Left colon (tissue), 2 donors: Measurements from ENCODE around the gene RXRA. TPM values are rescaled to one million over a fixed set of nuclear protein-coding genes. Genes with fewer than 3 reads are reported as not detected.
A peak's percentile ranks its signal among the peaks of the same experiment; 100 is the strongest.

Source experiments
- ATAC-seq: fragments of 200-7000 bp; cut with Tn5 transposase; one replicate; pipeline ENCODE4 v1.9.1; 2020; ENCODE audit warnings: mild to moderate bottlenecking, moderate library complexity
- DNase-seq, 2 donors: peaks; one replicate each; pipeline ENCODE4 v3.0.0-alpha.2; 2020
- intact Hi-C, 2 donors: fragments of 100-400 bp; cut with DNase I in 1 of 2; cut with micrococcal nuclease in 1 of 2; formaldehyde crosslinking; loops; one replicate each; pipeline versions ENCODE4 v1.11.2 to v1.14.0; 2022; cut with DNase I, micrococcal nuclease
- total RNA-seq, 2 donors: library from RNA; stranded (reverse); fragmentation: NEBNext Ultra II Directional; extraction: Animal tissue kit (Norgen Biotek cat#: 25700); gene quantifications; one replicate each; pipeline ENCODE4 v1.2.1, GENCODE V29; 2021
- donor health status: DM: no; HTN: no; CAD: no.
- donor health status: DM: yes; HTN: yes; CAD: no.

RXRA gene
- total RNA-seq, 2 donors from 2014 or later: 68.3 to 88.9 TPM

DNA sequence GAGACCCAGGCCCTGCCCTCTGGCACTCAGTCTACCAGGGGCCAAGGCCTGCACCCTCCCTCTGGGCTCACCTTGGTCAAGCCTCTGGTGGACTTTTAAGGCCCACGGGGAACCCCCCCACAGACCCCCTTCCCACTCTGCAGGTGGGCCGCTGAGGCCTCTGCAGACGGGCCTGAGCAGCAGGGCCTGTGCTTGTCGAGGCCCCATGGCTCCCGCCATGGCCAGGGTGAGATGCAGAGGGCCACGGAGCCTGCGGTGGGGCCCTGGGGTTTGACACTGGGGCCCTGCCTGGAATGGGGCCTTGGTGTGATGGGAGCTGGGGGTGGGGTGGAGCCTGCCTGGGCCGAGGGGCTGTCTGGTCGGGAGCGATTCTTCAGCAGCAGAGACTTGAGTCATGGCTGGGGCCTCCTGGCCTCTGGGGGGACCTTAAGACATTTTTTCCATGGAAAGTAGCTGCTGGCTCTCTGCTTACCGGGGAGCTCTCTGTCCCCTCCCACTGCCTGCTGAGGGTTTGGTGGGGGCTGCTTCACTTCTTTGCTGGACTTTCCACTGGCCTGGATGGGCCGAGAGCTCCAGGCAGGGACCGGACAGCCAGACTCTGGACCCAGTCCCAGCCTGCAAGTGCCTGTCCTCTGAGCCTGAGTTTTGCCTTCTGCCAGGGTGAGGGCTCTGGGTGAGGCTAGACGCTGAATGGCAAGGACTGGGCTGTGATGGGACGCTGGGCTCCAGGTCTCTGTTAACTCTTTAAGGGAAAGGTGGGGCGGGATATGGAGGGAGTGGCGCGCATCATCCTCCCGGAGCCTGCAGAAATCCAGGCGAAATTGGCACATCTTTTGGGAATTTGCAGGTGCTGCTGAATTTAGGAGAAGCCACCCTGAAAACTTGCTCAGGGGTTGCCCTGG lies 132.2 kb downstream of the RXRA start:
- intact Hi-C loops: loop anchor here in 1 of 2 donors (10.0 kb wide), 1 partner anchor 286 kb away; no protein-coding TSS in a partner anchor
- no peak for DNase-seq
- no peak for ATAC-seq

DNA sequence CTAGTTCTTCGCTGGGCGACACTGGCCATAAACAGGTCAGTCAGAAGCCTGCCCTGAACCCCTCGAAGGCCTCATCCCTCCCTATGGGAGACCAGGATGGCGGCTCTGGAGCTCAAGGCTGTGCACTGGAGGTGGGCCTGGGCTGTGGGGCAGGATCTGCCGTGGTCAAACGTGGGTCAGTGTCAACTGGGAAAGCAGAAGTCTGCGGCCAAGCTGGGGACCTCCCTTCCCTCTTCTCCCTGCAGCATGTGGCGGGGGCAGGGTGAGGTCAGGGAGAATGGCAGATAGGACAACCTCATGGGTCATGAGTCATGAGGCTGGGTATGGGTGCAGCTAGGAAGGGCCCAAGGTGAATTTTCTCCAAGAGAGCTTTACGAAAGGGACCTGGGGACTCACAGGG lies 132.9 kb downstream of the RXRA start:
- ATAC-seq: no peak
- intact Hi-C loops: loop anchor here in 1 of 2 donors (10.0 kb wide), 1 partner anchor 286 kb away; no protein-coding TSS in a partner anchor
- no peak for DNase-seq

DNA sequence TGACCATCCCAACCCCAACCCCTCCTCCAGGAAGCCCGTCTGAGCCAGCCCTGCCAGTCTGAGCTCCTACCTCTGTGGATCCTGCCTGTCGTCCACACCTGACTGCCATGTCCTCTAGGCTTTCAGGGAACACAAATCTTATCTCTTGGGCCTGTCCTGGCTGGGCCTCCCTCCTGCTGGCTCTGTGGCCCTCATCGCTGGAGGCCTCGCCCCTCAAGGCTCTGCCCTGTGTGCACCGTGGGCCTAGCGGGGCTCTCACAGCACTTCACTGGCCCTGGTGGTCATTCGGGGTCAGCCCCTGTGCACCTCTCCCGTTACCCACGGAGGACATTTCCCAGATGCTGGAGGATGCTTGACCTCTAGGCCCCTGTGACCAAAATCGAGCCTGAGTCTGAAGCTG lies 133.3 kb downstream of the RXRA start:
- intact Hi-C loops: loop anchor here in 1 of 2 donors (10.0 kb wide), 1 partner anchor 285 kb away; no protein-coding TSS in a partner anchor
- DNase-seq: no peak
- ATAC-seq: no peak

DNA sequence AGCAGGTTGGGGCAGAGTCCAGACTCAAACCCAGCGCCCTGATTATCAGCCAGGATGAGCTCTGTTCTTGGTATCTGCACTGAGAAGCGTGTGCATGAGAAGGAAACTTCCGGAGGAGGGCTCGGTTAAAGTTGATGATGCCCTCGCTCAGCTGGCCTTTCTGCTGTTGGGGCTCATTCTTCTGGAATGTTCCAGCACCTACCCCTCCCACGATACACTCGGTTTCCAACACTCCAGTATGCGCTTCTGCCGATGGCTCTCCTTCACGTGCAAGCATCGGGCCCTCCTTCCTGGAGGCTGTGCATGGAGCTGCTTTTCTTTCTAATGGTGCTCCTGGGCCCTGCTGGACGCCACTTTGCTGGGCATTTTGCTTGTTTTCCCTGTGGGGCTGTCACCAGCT lies 134.0 kb downstream of the RXRA start:
- intact Hi-C loops: no loop called here
- ATAC-seq: no peak
- DNase-seq: no peak

DNA sequence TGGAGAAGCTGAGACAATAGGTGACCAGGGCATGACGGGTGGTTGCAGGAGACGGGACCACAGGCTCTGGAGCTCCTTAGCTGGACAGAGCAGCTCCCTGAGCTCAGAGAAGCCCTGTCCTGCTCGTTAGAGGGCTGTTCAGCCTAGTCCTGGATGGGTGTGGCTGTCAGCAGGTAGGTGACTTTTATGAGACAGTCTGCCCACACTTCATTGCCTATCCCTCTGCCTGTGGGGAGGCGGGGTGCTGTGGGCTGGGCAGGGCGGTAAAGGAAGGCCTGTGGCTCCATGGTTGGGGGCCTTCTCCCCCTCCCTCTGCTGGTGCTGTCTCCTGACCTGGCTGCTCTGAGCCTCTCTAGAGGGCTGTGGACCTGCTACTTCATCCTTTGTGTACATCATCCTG lies 134.6 kb downstream of the RXRA start:
- peak in 1 of 2 donors; percentile 59 for DNase-seq
- intact Hi-C loops: no loop called here

DNA sequence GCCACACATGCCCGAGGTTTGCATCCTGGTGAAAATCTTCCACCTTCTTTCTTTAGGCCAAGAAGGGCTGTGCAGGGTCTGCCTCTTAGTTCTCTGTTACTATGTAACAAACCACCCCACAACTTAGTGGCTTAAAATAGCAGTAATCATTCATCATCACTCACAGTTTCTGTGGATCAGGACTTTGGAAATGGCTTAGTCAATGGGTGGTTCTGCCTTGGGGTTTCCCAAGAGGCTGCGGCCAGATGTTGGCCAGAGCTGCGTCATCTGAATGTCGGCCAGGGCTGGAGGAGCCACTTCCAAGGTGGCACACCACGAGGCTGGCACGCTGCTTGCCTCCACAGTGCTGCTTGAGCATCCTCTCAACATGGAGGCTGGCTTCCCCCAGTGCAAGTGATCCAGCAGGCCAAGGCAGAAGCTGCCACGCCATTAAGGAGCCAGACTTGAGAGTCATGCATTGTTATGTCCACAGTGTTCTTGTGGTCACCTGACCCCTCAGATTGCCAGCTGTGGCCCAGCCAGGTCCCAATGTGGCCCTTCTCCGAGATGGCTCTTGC lies 135.2 kb downstream of the RXRA start:
- intact Hi-C loops: no loop called here
- DNase-seq (no peak), ATAC-seq (no peak)

More for the DNA sequence above, 134.6 kb downstream of the RXRA start:
- peak; percentile 90 for ATAC-seq

DNA sequence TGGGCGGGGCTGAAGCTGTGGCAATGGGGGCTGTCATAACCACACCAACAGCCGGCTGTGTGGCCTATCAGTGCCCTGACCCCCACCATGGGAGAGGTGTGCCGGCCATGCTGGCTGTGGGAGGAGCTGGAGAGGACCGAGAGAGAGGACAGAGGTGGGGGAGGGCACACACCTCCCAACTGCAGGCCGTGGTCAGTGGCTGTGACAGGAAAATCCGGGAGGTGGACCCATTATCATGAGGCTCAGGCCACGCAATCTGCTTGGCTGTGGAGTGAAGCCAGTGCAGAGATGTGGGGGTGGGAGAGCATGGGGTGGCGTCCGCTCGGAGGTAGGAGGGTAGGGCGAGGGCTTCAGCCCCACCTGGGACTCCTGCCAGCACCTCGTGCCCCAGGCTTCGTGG lies 136.1 kb downstream of the RXRA start:
- intact Hi-C loops: no loop called here
- ATAC-seq (no peak), DNase-seq (no peak)

DNA sequence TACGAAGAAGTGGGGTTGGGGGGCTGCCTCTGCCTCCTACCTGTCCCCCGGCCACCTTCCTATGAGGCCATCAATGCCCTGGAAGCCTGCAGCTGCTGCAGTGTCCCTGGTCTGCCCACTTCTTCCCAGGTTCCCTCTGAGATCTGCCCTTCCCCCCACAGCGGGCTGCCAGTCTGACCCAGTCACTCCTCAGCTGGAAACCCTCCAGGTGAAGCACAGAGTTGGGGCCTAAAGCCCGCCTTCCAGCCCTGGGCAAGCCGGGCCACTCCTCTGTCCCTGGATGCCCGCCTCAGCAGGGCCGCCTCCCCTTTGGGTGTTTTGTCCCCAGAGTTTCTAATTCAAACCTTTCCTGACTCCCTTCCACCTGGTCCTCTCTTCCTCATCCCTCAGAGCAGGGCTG lies 137.0 kb downstream of the RXRA start:
- DNase-seq (no peak), ATAC-seq (no peak)
- intact Hi-C loops: no loop called here

DNA sequence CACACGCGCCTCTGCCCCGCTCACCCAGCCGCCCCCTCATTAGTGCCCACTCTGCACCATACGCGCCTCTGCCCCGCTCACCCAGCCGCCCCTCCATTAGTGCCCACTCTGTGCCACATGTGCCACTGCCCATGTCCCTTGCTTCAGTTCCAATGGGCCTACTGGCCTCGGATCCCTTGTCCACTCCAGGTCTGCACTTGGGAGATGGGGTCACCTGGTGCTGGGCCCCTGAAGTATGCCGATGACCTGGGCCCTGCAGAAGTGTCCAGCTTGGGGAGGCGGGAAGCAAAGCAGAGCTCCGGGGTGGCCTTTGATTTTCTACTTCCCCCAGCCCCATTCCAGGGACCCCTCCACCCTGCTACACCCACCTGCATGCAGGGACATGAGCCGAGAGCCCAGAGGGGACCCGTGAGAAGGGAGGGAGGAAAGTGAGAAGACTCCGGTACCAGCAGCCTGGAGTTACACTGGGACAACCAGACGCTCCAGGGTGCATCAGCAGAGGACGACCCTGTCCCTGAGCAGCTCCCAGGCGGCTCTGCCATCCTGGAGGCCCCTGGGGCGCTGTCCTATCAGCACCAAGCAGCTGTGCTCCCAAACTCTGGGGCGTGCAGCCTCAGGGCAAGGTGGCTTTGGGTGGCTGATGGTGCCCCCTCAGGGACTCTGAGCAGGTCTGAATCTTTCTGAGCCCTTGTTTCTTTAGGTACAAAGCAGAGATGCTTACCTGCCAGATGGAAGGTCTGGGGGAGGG lies 140.8 kb downstream of the RXRA start:
- no peak for DNase-seq
- ATAC-seq: no peak
- intact Hi-C loops: no loop called here

DNA sequence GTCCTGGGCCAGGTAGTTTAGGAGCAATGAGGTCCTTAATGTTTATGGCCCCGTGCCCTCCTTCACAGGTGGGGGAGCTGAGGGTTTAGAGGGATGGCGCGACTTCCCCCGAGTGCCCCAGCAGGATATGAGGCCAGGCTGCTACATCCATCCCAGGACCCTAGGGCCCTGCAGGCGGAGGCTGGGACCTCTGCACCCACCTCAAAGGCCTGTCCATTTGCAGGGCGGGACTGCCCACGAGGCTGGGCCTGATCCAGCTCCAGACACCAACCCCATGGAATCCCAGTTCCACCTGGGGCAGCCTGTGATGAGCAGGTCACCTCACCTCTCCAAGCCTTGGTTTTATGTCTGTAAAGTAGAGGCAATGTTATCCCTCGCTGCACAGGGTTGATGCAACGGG lies 142.1 kb downstream of the RXRA start:
- intact Hi-C loops: no loop called here
- ATAC-seq (no peak), DNase-seq (no peak)

DNA sequence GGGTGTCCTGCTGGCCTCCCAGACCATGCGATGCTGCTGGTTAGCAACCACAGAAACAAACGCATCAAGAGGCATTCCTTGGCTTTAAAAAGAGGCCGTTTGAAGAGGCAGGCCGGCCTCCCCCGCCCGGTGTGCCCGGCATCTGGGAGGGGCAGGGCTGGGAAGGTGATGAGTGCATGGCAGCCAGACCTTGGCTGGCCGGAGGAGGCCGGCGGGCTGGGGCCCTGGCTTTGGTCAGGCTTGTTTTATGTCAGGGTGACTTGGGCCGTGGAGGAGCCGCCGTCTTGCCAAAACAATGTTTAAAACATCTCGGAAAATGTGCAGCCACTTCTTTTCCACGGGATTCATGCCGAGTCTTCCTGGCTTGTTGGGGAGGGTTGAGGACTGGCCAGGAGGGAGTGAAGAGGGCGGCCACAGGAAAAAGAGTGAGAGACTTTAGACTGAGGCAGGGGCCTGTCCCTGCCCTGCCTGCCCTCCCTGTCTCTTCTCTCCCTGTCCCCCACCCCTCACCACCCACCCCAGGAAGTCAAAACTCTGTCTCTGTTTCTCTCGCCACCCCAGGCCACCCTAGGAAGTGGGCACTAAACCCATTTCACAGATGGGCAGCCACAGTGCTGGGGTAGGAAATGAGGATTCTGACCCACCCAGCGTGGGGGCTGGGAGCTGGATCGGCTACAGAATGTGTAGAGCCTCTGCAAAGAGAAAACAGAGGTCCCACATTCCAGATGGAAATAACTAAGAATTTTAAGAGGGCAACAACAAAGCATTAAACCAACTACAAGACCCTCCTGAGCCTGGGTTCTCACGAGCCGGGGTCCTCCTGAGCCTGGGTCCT lies 143.0 kb downstream of the RXRA start:
- DNase-seq (peak in 1 of 2 donors; percentile 45), ATAC-seq (no peak)
- intact Hi-C loops: no loop called here

DNA sequence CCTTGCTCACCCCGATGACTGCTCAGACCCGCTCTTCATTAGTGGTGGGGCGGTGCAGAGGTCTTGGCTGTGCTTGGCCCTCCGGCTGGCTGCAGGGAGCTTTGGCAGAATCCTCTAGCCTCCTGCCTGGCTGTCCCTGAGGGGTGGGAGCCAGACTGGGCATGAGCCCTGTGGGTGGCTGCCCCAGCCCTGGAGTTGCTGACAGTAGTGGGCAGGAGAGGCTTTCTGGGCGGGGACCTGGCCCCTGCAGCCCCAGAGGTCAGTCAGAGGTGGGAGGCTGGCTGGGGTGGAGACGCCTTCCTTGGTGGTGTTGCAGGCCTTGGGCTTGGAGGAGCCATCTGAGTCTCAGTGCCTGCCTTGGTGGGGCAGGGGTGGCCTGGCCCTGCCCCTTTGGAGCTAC lies 146.0 kb downstream of the RXRA start:
- intact Hi-C loops: no loop called here
- DNase-seq: no peak
- no peak for ATAC-seq

DNA sequence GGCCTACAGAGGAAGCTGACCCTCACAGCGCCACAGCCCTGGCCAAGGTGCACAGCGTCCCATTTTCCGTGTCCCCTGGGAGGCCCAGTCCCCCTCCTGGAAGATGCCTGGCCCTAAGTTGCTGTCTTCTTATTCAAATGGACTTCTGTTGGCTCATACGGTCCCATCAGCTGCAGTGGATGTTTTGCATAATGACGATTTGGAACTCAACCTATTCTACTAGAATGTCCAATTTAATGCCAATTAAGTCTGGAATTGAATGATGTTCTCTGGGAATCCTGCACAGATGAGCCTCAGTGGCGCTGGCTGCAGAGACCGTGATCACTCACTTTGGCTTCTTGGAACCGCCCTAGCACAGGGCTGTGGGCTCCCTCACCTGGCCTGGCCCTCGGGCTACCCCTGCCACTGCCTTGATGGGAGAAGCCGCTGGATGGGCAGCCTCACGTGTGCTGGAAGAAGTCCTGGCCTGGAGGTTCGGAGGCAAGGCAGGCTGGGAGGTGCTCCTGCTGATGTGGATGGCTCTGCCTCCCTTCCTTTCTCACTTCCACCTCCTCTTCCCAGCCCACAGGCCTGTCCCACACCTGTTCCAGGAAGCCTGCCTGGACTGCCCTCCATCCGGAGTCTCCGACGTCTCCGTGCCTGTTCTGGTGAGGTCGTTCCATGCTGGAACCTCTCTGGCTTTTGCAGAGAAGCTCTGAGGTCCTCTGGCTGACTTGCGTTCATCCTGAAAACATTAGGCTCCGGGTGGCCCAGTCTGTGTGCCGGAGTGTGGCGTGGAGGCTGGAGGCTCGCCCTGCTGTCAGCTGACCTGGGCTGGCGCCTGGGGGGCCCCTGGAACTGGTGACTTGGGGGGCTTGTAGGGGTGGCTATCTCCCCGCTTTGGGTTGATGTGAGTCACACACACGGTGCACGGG lies 147.1 kb downstream of the RXRA start:
- intact Hi-C loops: no loop called here
- DNase-seq: no peak
- ATAC-seq: no peak

DNA sequence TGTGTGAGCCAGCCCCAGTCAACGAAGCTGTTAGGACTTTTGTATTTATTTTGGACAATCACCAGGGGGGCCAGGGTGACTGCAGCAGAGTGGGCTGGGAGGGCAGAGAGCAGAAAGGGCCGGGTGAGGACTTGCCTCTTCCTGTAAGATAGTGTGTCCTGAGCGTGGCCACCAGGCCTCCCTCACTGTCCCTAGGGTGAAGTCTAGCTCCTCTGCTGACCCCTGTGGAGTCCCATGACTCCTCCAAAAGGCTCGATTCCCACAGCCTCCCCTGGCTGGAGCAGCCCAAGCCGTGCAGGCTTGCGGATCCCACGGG lies 147.8 kb downstream of the RXRA start:
- ATAC-seq (no peak), DNase-seq (no peak)
- intact Hi-C loops: no loop called here

DNA sequence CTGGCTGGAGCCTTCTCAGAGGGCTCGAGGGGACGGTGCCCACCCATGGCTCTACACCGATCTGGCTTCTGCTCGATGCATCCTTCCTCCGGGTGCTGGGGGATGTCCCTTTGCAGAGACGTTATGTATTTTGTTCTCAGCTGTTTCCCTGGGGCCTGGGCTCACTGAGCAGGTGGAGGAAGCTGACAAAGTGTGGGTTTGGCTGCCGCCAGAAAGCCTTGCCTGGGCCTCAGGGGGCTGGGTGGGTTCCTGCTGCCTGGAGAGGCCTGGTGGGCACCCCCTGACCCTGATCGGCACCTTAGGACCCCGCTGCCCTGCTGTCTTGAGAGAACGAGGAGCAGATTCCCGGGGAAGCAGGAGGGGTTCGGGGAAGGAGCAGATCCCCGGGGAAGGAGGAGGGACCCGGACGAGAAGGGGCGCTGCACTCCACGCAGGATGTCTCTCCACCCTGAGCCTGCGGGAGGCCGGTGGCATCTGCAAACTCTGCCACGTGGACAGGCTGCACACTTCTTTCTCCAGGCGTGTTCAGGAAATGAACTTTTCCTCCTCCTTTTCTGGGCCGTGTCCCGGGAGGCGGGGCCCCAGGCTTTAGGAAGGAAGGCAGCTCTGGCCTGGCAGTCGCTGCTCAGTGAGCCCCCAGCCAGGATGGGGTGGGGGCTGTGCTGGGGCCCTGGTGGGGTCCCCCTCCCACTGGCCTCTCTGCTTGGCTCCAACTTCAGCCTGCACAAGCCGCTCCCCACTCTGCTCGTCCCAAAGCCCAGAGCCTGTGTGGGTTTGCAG lies 148.9 kb downstream of the RXRA start:
- ATAC-seq: peak; percentile 96
- peak; percentile 74 for DNase-seq
- intact Hi-C loops: no loop called here

DNA sequence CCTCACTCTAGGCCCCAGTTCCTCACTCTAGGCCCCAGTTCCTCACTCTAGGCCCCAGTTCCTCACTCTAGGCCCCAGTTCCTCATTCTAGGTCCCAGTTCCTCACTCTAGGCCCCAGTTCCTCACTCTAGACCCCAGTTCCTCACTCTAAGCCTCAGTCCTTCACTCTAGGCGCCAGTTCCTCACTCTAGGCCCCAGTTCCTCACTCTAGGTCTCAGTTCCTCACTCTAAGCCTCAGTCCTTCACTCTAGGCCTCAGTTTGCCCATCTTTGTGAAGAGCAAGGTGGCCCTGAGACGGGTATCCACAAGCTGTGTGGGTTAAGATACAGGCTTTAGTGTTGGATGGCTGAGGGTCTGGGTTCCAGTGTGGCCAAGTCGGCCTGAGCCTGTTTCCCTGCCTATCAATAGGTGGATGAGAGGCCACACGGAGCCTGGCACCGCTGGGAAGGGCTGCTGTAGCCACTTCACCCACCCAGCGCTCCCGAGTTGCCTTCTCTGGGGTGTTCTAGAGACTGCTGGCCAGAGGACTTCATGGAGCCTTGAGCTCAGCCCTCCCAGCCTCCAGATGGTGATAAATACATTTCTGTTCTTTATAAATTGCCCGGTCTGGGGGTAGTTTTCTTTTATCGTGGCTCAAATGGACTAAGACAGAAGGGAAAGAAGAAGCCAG lies 150.2 kb downstream of the RXRA start:
- DNase-seq: no peak
- intact Hi-C loops: no loop called here
- ATAC-seq: no peak

DNA sequence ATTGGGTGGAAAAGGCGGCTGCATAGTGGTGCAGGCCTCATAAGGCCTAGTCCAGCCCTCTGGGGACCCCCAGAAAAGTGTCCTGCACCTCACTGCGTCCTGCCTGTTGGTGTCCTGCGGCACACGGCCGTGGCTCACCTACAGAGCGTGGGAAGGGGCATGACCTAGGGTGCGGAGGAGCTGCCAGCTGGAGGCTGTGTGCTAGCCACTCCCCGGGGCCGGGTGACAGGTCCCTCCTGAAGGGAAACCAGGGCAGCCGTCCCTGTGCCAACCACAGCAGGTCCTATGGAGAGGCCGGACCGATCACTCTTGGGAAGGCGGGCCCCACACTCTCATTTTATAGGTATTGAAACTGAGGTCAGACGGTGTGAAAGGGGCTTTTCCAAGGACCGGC lies 150.7 kb downstream of the RXRA start:
- DNase-seq (no peak), ATAC-seq (no peak)
- intact Hi-C loops: no loop called here
